ENCODE data around the gene FIGNL1.

Gene FIGNL1

GRCh38 chr7:50394315-50394714, 55.8 kb downstream of the FIGNL1 start:
- DNase-seq: no peak

Measured in activated CD4-positive, CD25-positive, alpha-beta regulatory T cell (primary cell).